ENCODE measurements around the gene TRIM44.
"Not testable (repeated sequence)": the region's sequence is repeated elsewhere in the genome, so short reads cannot be mapped to it uniquely, and the experiment has no call there.

TRIM44 gene

GRCh38 chr11:35663408-35663702 lies 780 bp downstream of the TRIM44 start:
- Histone ChIP-seq H3K4me3 (peak overlapping the region; percentile 59 to 90 (median 73)), H3K27ac (peak overlapping the region in 20 of 21 experiments; percentile 88 to 99 (median 96))

- Histone ChIP-seq H3K4me3 (no peak overlapping the region), H3K27ac (no peak overlapping the region)
Measured at GRCh38 chr11:35664977-35665441, 2.4 kb downstream of the TRIM44 start.

GRCh38 chr11:35667257-35667656 lies 4.7 kb downstream of the TRIM44 start:
- no peak overlapping the region for H3K4me3 ChIP-seq
- H3K27ac ChIP-seq, result no peak overlapping the region

- not testable (repeated sequence) for H3K4me3 ChIP-seq, H3K27ac ChIP-seq
Measured at GRCh38 chr11:35668350-35668749, 5.8 kb downstream of the TRIM44 start.

GRCh38 chr11:35671396-35672127 lies 9.0 kb downstream of the TRIM44 start:
- H3K27ac ChIP-seq, result no peak overlapping the region

GRCh38 chr11:35672608-35673007 lies 10.0 kb downstream of the TRIM44 start:
- Histone ChIP-seq H3K27ac (no peak overlapping the region), H3K4me3 (no peak overlapping the region)

More at GRCh38 chr11:35671396-35672127, 9.0 kb downstream of the TRIM44 start:
- H3K4me3 ChIP-seq, result no peak overlapping the region

- H3K4me3 ChIP-seq, result no peak overlapping the region
- H3K27ac ChIP-seq, result no peak overlapping the region
Measured at GRCh38 chr11:35675901-35676610, 13.5 kb downstream of the TRIM44 start.

- Histone ChIP-seq H3K4me3 (no peak overlapping the region), H3K27ac (no peak overlapping the region)
Measured at GRCh38 chr11:35676611-35676965, 14.0 kb downstream of the TRIM44 start.

GRCh38 chr11:35677904-35678303 lies 15.3 kb downstream of the TRIM44 start:
- H3K27ac ChIP-seq, result no peak overlapping the region
- H3K4me3 ChIP-seq, result no peak overlapping the region

- no peak overlapping the region for H3K27ac ChIP-seq
- H3K4me3 ChIP-seq, result no peak overlapping the region
Measured at GRCh38 chr11:35678471-35678870, 15.9 kb downstream of the TRIM44 start.

- Histone ChIP-seq H3K4me3 (no peak overlapping the region), H3K27ac (no peak overlapping the region)
Measured at GRCh38 chr11:35678975-35679374, 16.4 kb downstream of the TRIM44 start.

GRCh38 chr11:35680506-35680905 lies 17.9 kb downstream of the TRIM44 start:
- Histone ChIP-seq H3K4me3 (no peak overlapping the region), H3K27ac (no peak overlapping the region)

- no peak overlapping the region for H3K27ac ChIP-seq
- no peak overlapping the region for H3K4me3 ChIP-seq
Measured at GRCh38 chr11:35681163-35681767, 18.7 kb downstream of the TRIM44 start.

- no peak overlapping the region for H3K27ac ChIP-seq
- H3K4me3 ChIP-seq, result no peak overlapping the region
Measured at GRCh38 chr11:35682230-35683173, 19.9 kb downstream of the TRIM44 start.

- no peak overlapping the region for H3K4me3 ChIP-seq
- no peak overlapping the region for H3K27ac ChIP-seq
Measured at GRCh38 chr11:35683728-35684339, 21.3 kb downstream of the TRIM44 start.

- Histone ChIP-seq H3K4me3 (no peak overlapping the region), H3K27ac (no peak overlapping the region)
Measured at GRCh38 chr11:35688023-35688422, 25.4 kb downstream of the TRIM44 start.

GRCh38 chr11:35689081-35689996 lies 26.8 kb downstream of the TRIM44 start:
- Histone ChIP-seq H3K27ac (no peak overlapping the region), H3K4me3 (no peak overlapping the region)

- no peak overlapping the region for H3K4me3 ChIP-seq
- no peak overlapping the region for H3K27ac ChIP-seq
Measured at GRCh38 chr11:35702126-35702525, 39.6 kb downstream of the TRIM44 start.

GRCh38 chr11:35709376-35709775 lies 46.8 kb downstream of the TRIM44 start:
- H3K27ac ChIP-seq, result peak overlapping the region in 1 of 21 experiments; percentile 6
- no peak overlapping the region for H3K4me3 ChIP-seq
